ENCODE results near the gene KCNK7. TPM values are rescaled to one million over a fixed set of nuclear protein-coding genes. Genes with fewer than 3 reads are reported as not detected.
A peak's percentile ranks its signal among the peaks of the same experiment; 100 is the strongest.

KCNK7 gene
- total and polyA plus RNA-seq, 2 donors (not counting 3 experiments of a cell fraction or from before 2014, with no cell fraction given), result 0.17 to 0.60 TPM

- intact Hi-C loops (cut with micrococcal nuclease), result no loop called here
These were observed 26.2 kb downstream of the KCNK7 start for GRCh38 chr11:65569164-65569972.

GRCh38 chr11:65565624-65566453, 29.8 kb downstream of the KCNK7 start:
- no peaks in the 10 kb centered on the region for H4K20me1 ChIP-seq (replicated peaks; ENCODE audit: control insufficient read depth, extremely low read depth, insufficient read depth, low read length)
- no TSS peak for BruUV-seq (replicated peaks)
- H3K9ac ChIP-seq (replicated peaks; ENCODE audit: extremely low read depth, insufficient read depth, low read length), result peak overlapping the region; percentile 25
- no peak overlapping the region for H3K4me3 ChIP-seq (replicated peaks in 1 of 3; ENCODE audit: insufficient read depth in 1 of 3, low read depth in 1 of 3, low read length in 3 of 3)
- no peaks in the 10 kb centered on the region for H3K27me3 ChIP-seq (ENCODE audit: control insufficient read depth in 2 of 2, insufficient read depth in 2 of 2, low read length in 2 of 2)
- peak overlapping the region; percentile 1 for H3K4me2 ChIP-seq (ENCODE audit: insufficient read depth, low read length)
- H3K9me3 ChIP-seq (replicated peaks; ENCODE audit: control insufficient read depth, insufficient read depth, low read length), result no peaks in the 10 kb centered on the region
- no peak overlapping the region for H2AFZ ChIP-seq (ENCODE audit: low read depth, low read length)
- DNase-seq (ENCODE audit: low read depth, low spot score), result peak; percentile 66
- TF ChIP-seq FOS (IDR thresholded peaks at IDR 0.05; ENCODE audit: borderline replicate concordance, insufficient read depth, low read length) (peak; percentile 42), CTCF (IDR thresholded peaks at IDR 0.05; ENCODE audit: extremely low read depth in 1 of 2, insufficient read depth in 1 of 2, low read depth in 1 of 2, low read length in 2 of 2) (no peak), POLR2AphosphoS5 (IDR thresholded peaks at IDR 0.05; ENCODE audit: insufficient read depth, low read depth, low read length) (peak; percentile 34)
- peak overlapping the region; percentile 58 for H3K27ac ChIP-seq (ENCODE audit: insufficient read depth, low read depth, low read length)
- H3K36me3 ChIP-seq (ENCODE audit: control insufficient read depth in 2 of 2, extremely low read depth in 1 of 2, insufficient read depth in 2 of 2, low read length in 2 of 2), result no peaks in the 10 kb centered on the region
- no peaks in the 10 kb centered on the region for H3K9me1 ChIP-seq (replicated peaks; ENCODE audit: control insufficient read depth, extremely low read depth, insufficient read depth, low read length)
- H3K79me2 ChIP-seq (ENCODE audit: control insufficient read depth, insufficient read depth, low read length), result peaks cover 5% of the 10 kb centered on the region
- ChIA-PET CTCF (interaction anchor here (0.6 to 2.4 kb wide), 6 partner anchors 9 to 236 kb away, joined by 3 to 18 read pairs (median 4); no protein-coding TSS in a partner anchor), POLR2A (interaction anchor here (0.6 to 0.7 kb wide), 3 partner anchors 21 to 679 kb away, joined by 4 to 7 read pairs (median 5); no protein-coding TSS in a partner anchor)
- intact Hi-C loops (cut with micrococcal nuclease), result no loop called here
- H3K4me1 ChIP-seq (ENCODE audit: control insufficient read depth, extremely low read depth, insufficient read depth, low read length), result peaks cover 33% of the 10 kb centered on the region
- peak; percentile 98 for FAIRE-seq
- dilution Hi-C loops (cut with MboI; ENCODE audit: extremely low pct_ligation_motif_present, low sequenced_read_pairs), result no loop called here

More at GRCh38 chr11:65569164-65569972, 26.2 kb downstream of the KCNK7 start:
- Histone ChIP-seq H3K4me1 (ENCODE audit: control insufficient read depth, extremely low read depth, insufficient read depth, low read length) (peaks cover 44% of the 10 kb centered on the region), H3K9me3 (replicated peaks; ENCODE audit: control insufficient read depth, insufficient read depth, low read length) (no peaks in the 10 kb centered on the region), H3K4me3 (replicated peaks in 1 of 3; ENCODE audit: insufficient read depth in 1 of 3, low read depth in 1 of 3, low read length in 3 of 3) (peak overlapping the region; percentile 5 to 66 (median 30)), H3K4me2 (ENCODE audit: insufficient read depth, low read length) (peak overlapping the region; percentile 62), H2AFZ (ENCODE audit: low read depth, low read length) (peak overlapping the region; percentile 40), H3K79me2 (ENCODE audit: control insufficient read depth, insufficient read depth, low read length) (peaks cover 25% of the 10 kb centered on the region), H3K9ac (replicated peaks; ENCODE audit: extremely low read depth, insufficient read depth, low read length) (peak overlapping the region; percentile 85), H4K20me1 (replicated peaks; ENCODE audit: control insufficient read depth, extremely low read depth, insufficient read depth, low read length) (no peaks in the 10 kb centered on the region), H3K27me3 (ENCODE audit: control insufficient read depth in 2 of 2, insufficient read depth in 2 of 2, low read length in 2 of 2) (no peaks in the 10 kb centered on the region), H3K9me1 (replicated peaks; ENCODE audit: control insufficient read depth, extremely low read depth, insufficient read depth, low read length) (no peaks in the 10 kb centered on the region), H3K27ac (ENCODE audit: insufficient read depth, low read depth, low read length) (peak overlapping the region; percentile 61), H3K36me3 (ENCODE audit: control insufficient read depth in 2 of 2, extremely low read depth in 1 of 2, insufficient read depth in 2 of 2, low read length in 2 of 2) (no peaks in the 10 kb centered on the region)
- no peak for TF ChIP-seq FOS (IDR thresholded peaks at IDR 0.05; ENCODE audit: borderline replicate concordance, insufficient read depth, low read length)
- FAIRE-seq (peak; percentile 57), DNase-seq (ENCODE audit: low read depth, low spot score) (no peak)
- ChIA-PET POLR2A (interaction anchor here (1.1 to 1.2 kb wide), 2 partner anchors 9 to 147 kb away, joined by 3 to 4 read pairs; partner anchors contain the start of gene NEAT1), CTCF (interaction anchor here (0.6 to 9.7 kb wide), 6 partner anchors 10 to 46 kb away, joined by 3 to 167 read pairs (median 18); partner anchors contain the start of genes LTBP3, MAP3K11 and PCNX3)
- BruUV-seq (replicated peaks), result no TSS peak
- dilution Hi-C loops (cut with MboI; ENCODE audit: extremely low pct_ligation_motif_present, low sequenced_read_pairs), result no loop called here

Data from endothelial cell of umbilical vein (primary cell).